Central memory CD4-positive, alpha-beta T cell (primary cell): ENCODE measurements around the gene ACE2.

Experiments
- DNase-seq: peaks from one replicate; pipeline ENCODE4 v3.0.0; 2022

Gene ACE2

DNA sequence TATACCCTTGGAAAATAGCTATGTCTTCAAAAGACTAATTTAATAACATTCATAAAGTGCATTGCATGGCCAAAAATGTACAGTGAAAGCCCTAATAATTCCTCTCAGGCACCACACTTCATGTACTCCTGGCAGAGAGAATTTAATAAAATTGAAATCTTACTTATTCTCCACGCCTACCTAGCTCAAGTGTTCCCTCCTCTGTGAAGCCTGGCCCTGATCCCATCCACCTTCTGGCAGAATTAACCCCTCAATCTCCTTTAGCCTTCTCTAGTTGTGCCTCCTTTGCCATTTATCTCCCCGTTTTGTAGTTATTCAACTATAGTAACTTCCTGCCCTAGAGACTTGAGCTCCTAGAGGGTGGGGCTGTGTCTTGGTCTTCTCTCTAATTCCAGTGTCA lies 26.7 kb downstream of the ACE2 start:
- no peak for DNase-seq

DNA sequence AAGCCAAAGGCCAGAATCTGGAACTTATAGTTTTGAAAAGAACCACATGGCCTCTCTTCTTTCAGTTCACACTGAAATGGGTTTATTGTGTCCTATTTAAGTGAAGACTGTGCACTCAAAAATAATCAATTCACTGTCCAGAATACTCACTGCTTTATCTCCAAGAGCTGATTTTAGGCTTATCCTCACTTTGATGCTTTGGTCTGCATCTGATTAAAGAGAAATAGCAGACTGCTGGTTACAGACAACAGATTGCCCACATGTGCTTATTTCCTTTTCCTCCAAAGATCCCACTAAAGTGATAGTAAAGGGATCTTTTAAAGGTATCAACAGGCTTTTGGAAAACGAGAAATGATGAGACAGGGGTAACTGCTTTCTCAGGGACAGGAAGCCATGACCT lies 30.6 kb downstream of the ACE2 start:
- no peak for DNase-seq

DNA sequence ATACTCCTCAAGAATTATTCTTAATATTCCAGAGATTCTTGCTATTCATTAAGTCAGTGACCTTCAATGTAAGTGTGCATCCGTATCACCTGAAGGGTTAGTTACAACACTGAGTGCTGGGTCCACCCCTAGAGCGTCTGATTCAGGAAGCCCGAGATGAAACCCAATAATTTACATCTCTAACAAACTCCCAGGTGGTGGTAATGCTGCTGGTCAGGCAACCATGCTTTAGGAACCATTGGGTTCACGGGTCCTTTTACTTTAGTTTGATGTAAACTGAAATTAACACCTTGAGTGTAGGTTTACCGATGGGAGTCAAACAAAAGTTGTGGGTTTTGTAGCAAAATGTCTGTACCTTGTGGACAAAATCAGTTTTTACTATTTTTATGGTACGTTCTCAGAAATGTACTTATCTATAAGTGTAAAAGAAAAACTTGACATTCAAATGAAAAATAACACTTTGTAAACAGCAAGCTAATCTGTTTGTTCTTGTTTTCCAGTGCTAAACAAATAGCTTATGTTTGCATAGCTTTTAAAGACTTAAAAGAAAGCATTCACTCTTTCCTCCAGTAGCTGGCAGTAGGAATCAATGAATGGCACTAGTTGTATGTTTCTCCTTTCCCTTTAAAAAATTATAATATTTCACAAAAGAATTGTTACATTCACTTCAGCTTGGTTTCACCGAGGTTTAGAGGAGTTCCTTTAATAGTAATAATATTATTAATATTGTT lies 32.7 kb downstream of the ACE2 start:
- DNase-seq = no peak

DNA sequence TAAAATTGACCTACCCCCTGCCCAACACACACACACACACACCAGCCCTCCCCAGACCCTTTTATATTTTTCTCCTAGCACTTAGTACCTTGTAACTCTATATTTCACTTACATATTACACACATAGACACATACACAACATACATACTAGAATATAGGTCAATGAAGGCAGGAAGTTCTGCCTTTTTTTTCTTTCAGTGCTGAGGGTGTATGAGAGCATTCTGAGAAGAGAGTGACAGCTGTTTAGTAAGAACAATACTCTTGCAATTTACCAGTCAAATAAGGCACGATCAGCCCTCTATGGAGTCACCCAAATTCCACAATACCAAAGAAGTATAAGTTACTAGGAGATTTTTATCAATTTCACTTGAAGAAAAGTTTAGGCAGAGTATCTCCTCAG lies 33.5 kb downstream of the ACE2 start:
- DNase-seq = no peak

DNA sequence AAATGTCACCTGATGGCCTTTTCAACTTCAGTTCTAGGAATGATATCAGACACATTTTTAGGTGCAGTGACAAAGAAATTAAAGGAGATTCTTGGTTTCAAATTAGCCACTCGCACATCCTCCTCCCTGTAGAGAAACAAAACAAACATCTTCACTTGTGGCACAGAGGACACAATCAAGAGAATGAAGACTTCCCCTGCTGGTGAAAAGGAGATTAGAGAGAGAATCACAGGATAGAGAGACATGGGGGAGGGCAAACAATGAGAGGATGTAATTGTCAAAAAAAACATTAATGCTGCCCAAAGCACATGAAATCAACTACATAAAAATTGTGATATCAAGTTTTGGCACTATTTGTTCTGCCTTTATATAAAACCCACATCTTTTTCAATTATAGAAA lies 34.5 kb downstream of the ACE2 start:
- DNase-seq = no peak

DNA sequence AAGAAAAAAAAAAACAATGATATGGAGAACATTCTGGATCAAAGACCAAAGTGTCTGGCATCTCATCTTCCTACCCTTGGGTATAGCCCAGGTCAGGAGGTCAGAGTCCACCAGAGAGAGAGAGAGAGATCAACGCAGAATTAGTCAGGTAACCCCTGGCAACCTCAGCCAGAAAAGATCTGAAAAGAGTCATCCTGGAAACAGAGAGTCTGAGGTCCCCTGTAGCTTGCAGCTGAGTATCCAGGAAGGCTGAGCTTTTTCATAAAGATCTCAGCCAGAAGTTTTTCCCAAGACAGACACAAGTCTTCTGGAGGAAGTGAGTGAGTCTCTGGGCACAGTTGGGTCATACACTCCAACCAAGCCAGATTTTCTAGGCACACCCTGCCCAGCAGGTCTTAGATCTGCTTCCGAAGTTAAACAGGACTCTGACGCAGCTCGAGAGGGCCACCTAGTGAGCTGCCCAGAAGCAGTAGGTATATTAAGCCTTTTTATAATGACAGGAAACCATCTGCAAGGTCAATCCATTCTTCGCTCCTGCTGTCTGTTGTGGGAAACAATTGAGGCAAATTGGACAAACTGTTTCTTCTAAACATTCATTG lies 35.7 kb downstream of the ACE2 start:
- no peak for DNase-seq

DNA sequence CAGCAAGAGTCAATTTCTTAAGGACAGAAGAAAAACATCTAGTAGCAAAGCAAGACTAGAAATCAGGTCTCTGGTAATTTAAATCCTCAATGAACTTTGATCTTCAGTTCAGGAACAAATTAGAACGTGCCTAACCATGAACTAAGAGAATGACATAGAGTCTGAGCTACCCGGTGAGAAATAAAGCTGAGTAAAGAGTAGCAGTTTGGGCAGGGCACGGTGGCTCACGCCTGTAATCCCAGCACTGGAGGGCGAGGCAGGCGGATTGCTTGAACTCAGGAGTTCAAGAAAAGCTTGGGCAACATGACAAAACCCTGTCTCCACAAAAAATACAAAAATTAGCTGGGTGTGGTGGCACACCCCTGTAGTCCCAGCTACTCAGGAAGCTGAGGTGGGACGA lies 37.7 kb downstream of the ACE2 start:
- no peak for DNase-seq

DNA sequence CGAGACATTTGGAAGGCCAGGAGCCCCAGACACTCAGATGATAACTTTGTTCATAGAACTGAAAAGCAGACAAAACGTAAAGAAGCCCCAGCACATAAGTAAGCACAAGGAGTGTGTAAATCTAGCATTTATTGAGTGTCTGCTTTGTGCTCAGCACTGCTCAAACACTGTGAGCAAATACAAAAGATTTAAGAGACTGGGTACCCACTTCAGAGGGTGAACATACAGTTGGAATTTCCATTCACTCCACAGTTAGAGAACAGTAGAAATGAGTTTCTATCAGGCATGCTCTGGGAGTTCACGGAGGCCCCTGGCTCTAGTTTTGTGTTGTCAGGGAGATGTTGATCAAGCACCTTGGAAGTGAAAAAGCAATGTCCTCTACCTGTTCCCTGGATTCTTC lies 39.8 kb downstream of the ACE2 start:
- no peak for DNase-seq

DNA sequence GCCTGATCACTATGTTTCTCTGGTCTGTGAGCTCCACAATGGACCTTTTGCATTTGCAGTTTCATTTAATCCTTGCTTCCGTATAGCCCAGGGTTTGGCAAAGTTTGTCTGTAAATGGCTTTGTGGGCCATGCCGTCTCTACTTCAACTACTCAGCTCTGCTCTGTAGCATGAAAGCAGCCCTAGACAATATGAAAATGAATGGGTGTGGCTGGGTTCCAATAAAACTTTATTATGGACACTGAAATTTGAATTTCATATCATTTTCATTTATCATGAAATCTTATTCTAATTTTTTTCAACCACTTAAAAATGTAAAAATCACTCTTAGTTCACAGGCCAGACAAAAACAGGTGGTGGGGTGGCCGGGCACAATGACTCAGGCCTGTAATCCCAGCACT lies 41.5 kb downstream of the ACE2 start:
- no peak for DNase-seq

DNA sequence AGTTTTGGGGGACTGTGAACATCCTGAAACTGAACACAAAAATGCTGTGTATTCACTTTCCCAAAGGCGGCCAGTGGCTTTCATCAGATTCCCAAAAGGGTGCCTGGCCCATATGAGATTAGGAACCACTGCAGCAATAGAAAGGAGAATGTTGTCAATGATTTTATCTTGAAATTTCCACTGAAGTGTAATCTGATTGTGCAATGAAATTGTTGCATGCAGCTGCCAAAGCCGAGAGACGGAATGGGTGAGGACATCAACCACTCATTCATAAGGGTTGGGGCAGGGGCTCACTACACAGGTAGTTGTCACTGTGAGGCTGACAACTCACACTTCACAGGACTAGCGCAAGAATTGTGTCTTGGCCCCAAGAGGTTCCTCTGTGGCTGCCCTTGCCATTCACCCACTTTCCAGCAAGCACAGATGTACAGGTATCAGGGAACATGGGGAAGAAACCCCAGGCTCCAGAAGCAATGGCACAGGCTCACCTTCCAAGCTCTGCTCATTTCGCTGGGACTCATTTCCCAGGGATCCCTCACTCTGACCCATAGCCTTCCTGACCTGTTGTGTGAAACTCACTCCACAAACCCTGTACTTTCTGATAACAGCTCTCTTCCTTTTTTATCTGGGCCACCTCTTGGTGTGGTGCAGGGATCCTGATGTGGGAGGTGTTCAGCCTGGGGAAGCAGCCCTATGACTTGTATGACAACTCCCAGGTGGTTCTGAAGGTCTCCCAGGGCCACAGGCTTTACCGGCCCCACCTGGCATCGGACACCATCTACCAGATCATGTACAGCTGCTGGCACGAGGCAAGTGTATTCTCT lies 51.4 kb downstream of the ACE2 start:
- no peak for DNase-seq

DNA sequence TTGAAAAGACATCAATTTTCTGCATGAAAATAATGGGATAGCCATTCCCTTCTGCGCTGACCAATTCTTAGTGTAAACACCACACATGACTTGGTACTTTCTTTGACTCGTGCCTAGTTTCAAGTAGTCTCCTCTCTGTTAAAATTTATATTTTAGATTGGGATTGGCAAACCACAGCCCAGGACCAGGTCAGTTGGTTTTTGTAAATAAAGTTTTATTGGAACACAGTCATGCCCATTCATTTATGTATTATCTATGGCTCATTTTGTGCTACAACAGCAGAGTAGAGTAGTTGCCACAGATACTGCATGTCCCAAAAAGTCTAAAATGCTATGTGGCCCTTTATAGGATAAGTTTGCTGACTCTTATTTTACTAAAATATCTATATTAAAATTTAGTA lies 53.4 kb downstream of the ACE2 start:
- DNase-seq = no peak

DNA sequence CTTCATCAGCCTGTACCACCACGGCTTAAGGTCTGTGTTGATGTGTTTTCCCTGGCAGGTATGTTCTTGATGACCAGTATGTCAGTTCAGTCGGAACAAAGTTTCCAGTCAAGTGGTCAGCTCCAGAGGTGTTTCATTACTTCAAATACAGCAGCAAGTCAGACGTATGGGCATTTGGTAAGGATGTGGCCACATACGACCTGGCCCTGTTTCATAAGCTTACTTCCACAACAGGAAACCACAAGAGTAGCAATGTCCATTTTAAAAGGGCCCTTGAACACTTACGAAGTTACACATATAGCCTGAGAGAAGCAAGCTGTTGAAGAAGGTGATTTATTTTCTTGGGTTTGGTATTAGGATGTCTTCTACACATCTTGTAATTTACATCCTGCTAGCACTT lies 54.0 kb downstream of the ACE2 start:
- no peak for DNase-seq

DNA sequence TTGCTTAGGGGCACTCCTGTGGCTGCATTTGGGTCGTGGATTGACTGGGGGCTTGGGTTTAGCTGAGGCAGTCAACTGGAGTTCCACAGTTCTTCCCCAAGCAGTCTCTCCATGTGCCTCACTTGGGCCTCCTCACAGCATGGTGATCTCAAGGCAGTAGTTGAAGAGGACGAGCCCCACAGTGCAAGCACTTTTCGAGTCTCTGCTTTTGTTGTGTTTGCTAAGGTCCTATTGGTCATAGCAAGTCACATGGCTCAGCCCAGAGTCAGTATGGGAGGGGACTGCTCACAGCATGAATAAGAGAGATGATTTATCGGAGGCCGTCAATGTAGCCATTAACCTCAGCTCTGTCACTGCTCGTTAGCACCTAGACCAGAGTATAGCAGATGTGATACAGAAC lies 70.4 kb downstream of the ACE2 start:
- DNase-seq = no peak

DNA sequence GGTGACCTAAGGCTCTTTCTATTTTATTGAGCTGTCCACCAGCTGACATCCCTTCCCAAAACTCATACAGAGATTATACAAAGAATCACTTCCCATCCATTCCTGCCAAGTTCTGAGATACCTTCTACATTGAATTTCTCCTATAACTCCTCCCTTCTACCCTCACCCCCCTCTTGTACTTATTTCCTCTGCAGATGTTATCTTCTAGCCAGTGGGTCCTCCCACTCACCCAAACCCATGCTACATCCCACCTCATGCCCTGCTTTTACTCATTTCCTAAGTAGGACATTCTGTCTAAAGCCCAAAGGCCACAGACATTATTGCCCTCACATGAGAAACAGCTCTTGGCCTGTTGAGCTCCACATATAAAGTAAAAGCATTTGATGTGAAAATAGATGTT lies 71.6 kb downstream of the ACE2 start:
- no peak for DNase-seq

DNA sequence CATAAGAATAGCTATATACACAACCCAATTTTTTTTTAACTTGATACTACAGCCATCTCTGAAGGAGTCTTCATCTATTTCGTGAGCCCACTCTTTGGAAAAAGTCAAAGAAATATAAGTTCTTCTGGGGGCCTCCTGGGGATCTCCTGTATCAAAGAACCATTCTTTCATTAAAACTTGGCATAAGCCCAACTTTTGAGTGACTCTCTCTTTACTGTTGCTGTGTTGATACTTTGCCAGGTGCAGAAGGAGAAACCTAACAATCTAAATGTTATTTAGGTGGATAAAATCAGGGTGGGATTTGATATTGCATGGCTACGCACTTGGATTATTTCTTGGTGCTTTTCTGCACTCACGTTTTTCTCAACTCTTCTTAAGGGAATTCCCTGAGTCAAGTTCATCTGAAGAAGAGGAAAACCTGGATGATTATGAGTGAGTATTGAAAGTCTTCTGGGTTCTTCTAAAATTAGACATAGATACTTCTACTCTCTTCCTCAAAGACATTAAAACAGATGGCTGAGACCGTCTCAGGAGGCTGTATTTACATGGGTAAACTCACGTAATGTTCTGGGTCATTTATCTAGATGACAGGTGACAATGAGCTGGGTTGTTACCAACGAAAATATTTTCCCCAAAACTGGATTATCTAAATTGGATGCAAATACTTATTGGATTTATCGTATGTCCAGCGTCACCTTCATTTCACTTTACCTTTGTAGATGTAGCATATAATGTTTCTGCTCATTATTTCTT lies 74.9 kb downstream of the ACE2 start:
- DNase-seq = no peak

DNA sequence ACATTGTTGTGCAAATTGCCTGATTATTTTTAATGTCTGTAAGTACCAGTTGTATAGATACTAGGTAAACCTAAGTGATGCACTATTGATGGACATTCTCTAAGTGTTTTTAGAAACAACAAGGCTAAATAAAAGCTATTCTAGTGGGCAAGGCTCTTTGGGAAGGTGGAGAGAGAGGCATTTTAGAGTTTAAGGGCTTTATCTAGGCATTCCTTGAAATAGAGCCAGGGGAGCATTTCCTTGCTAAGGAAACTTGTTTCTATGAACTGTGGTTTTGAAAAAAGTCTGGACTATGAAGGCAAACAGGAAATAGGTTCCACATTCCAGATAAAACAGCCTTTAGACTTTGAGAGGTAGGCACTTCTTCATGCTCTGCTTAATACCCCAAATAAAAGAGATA lies 76.3 kb downstream of the ACE2 start:
- no peak for DNase-seq

DNA sequence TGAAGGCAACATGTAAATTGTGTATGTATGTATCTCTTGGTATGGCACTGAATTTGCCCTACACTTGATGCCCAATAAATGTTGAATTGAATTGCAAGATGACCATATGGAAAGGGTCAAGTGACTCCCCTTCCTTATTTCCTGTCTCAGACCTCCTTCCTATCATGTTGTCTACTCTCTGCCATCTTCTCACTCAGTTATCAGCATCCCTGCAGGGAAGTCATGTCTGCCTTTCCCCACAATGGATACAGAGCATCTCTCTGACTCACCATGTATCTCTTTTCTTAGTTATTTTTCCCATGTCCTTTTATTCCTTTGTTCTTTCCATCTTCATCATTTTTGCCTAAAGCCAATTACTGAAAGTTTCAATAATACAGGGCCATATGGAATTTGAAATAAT lies 77.7 kb downstream of the ACE2 start:
- no peak for DNase-seq

DNA sequence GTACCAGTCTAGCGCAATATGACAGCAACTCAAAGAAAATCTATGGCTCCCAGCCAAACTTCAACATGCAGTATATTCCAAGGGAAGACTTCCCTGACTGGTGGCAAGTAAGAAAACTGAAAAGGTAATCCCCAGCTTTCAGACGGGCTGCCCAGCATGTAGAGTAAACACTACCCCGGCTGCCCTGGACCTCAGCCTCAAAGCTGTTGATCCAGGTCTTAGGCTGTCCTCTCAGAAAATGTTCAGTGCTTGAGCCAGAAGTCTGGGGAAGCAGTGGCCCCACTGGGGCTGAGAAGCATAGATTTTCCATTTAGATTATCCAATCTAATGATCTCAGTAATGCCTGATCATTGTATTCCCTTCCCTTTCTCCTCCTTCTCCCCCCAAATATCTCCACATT lies 78.3 kb downstream of the ACE2 start:
- no peak for DNase-seq

DNA sequence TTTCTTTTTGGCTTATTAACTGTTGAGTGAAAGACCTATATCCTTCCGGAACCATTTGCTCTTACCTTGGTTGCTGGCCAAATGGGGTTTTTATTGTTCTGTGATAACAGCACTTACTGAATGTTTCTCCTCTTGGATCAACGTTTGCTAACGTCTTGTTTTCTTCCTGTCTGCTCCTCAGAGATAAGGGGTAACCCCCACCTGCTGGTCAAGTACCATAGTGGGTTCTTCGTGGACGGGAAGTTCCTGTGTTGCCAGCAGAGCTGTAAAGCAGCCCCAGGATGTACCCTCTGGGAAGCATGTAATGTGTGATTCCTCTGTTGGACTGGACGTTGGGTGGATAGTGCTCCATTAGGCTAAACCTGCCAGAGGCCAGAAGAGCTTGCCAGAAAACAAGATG lies 84.8 kb downstream of the ACE2 start:
- no peak for DNase-seq

DNA sequence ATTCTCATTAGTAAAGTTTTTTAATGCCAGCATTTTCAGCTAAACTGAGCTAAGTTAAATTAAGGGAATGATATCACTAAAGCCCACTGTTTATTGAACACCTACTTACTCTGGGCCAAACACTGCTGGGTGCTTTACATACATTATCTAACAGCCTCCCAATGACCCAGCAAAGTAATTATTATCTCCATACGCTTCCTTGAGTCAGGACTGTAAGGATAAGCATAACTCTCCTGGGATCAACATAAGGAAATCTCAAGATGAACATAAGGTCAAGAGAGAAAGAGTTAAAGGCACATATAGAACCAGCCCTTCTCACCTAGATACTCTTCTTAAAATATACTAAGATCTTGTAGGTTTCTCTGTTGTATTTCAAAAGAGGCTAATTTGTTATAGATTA lies 86.5 kb downstream of the ACE2 start:
- DNase-seq = no peak

DNA sequence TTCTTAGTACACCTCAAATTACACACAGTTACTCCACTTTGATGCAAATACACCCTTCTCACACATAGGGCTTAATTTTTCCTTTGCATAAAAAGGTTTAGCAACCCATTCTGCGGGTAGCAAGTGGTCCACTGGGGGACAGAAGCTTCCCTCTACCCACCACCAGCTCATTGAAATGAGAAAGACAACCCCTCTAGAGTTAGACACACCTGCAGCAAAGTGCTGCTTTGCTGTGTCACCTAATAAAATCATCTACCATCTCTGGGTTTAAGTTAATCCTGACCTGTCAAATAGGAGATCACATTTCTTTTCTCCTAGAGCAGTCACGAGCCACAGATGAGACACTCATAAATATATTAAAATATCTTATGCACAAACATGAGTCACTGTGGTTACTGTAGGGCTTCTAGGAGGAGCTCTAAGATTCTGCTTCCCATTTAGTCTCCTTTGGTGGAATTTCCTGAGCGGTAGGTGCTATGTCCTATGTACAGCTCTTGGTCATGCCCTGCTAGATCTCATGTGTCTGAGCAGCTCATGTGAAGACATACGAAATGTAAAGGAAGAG lies 88.3 kb downstream of the ACE2 start:
- DNase-seq = no peak

DNA sequence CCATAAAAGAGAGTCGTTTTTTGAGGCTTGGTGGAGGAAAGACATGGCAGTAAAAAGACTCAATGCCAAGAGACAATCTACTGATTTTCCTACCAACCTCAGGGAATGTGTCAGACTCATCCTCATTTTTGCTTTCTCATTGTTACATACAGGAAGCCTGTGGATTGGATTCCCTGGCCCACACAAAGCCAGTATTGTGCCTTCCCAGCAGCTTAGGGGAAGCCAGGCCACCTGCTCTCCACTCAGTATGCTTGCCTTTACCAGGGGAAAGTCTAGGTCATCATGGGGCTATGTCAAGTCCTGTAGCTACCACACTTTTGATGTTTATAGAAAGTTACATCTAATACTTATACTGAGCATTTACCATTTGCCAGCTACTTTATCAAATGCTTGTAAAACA lies 89.2 kb downstream of the ACE2 start:
- no peak for DNase-seq
